ENCODE results near the gene POLDIP2.

DNA sequence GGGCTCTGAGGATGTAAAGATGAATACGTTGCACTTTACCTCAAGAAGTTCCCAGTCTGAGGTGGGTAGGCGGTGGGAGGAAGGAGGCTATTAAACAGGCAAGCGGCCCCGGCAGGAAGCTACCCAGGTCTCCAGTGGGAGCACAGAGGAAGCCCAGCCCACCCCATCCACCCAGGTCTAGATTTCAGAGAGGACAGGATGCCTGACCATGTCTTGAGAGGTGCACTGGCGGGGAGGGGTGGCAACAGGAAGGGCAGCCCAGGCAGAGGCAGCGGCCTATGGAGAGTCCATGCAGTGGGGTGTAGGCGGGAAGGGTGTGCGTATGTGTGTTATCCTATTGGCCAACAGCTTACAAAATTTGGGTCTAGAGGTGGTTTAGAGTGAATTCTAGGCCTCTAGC lies 28.1 kb upstream of the POLDIP2 start:
- TF ChIP-seq, protein P1, sequence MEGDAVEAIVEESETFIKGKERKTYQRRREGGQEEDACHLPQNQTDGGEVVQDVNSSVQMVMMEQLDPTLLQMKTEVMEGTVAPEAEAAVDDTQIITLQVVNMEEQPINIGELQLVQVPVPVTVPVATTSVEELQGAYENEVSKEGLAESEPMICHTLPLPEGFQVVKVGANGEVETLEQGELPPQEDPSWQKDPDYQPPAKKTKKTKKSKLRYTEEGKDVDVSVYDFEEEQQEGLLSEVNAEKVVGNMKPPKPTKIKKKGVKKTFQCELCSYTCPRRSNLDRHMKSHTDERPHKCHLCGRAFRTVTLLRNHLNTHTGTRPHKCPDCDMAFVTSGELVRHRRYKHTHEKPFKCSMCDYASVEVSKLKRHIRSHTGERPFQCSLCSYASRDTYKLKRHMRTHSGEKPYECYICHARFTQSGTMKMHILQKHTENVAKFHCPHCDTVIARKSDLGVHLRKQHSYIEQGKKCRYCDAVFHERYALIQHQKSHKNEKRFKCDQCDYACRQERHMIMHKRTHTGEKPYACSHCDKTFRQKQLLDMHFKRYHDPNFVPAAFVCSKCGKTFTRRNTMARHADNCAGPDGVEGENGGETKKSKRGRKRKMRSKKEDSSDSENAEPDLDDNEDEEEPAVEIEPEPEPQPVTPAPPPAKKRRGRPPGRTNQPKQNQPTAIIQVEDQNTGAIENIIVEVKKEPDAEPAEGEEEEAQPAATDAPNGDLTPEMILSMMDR (IDR thresholded peaks at IDR 0.05) = no peak
- TF ChIP-seq POLR2A (IDR thresholded peaks at IDR 0.05) = no peak
- no peak for TF ChIP-seq POLR2AphosphoS5 (IDR thresholded peaks at IDR 0.05; ENCODE audit: insufficient read depth in 1 of 2, low read depth in 1 of 2)

Measured in vagina (tissue), 2 donors.